Activated CD4-positive, alpha-beta T cell treated with anti-CD3 and anti-CD28 coated beads, Interleukin-10, Interleukin-2, amounts not matched to agents 100 ng/mL and 50 ng/mL, durations not matched to agents 16 hours and 8 hours (primary cell): ENCODE data around the gene ZNF574.
"Not testable (repeated sequence)": the region's sequence is repeated elsewhere in the genome, so short reads cannot be mapped to it uniquely, and the experiment has no call there.

Source experiments
- DNase-seq: peaks from one replicate; pipeline ENCODE4 v3.0.0-alpha.2; 2020

ZNF574 gene

GRCh38 chr19:42075616-42076379 is at the start of gene ZNF574:
TSS of gene ZNF574 (plus strand) at chr19:42076166. CDS start at chr19:42078607, 2,441 bp downstream.
- DNase-seq, result peak; percentile 99

GRCh38 chr19:42028304-42029216 is 47.4 kb upstream of the ZNF574 start:
- peak; percentile 38 for DNase-seq

GRCh38 chr19:42030645-42031440 is 45.1 kb upstream of the ZNF574 start:
- no peak for DNase-seq

GRCh38 chr19:42032431-42032830 is 43.5 kb upstream of the ZNF574 start:
- no peak for DNase-seq

- no peak for DNase-seq
Measured at GRCh38 chr19:42033413-42033812, 42.6 kb upstream of the ZNF574 start.

- peak; percentile 83 for DNase-seq
Measured at GRCh38 chr19:42034640-42035391, 41.1 kb upstream of the ZNF574 start.

GRCh38 chr19:42037649-42038048 is 38.3 kb upstream of the ZNF574 start:
- DNase-seq, result no peak

GRCh38 chr19:42038666-42039065 is 37.3 kb upstream of the ZNF574 start:
- no peak for DNase-seq

- DNase-seq, result no peak
Measured at GRCh38 chr19:42040031-42040430, 35.9 kb upstream of the ZNF574 start.

GRCh38 chr19:42040491-42040890 is 35.5 kb upstream of the ZNF574 start:
- not testable (repeated sequence) for DNase-seq

- DNase-seq, result no peak
Measured at GRCh38 chr19:42042455-42043170, 33.4 kb upstream of the ZNF574 start.

- DNase-seq, result no peak
Measured at GRCh38 chr19:42045575-42045974, 30.4 kb upstream of the ZNF574 start.

GRCh38 chr19:42048992-42049391 is 27.0 kb upstream of the ZNF574 start:
- peak; percentile 30 for DNase-seq

GRCh38 chr19:42051166-42052115 is 24.5 kb upstream of the ZNF574 start:
- DNase-seq, result peak; percentile 91

GRCh38 chr19:42052241-42052863 is 23.6 kb upstream of the ZNF574 start:
- no peak for DNase-seq

- no peak for DNase-seq
Measured at GRCh38 chr19:42053037-42053935, 22.7 kb upstream of the ZNF574 start.

- DNase-seq, result no peak
Measured at GRCh38 chr19:42054205-42054604, 21.8 kb upstream of the ZNF574 start.

- DNase-seq, result no peak
Measured at GRCh38 chr19:42057846-42058245, 18.1 kb upstream of the ZNF574 start.

GRCh38 chr19:42059196-42059595 is 16.8 kb upstream of the ZNF574 start:
- no peak for DNase-seq
